Activated CD8-positive, alpha-beta memory T cell treated with anti-CD3 and anti-CD28 coated beads, Interleukin-2, amount 10 ng/mL, durations not matched to agents 7 days and 5 days (primary cell): ENCODE data around the gene FGGY. TPM values are rescaled to one million over a fixed set of nuclear protein-coding genes. Genes with fewer than 3 reads are reported as not detected.

ENCODE experiments used
- ATAC-seq: fragments of 150-1000 bp; cut with Tn5 transposase; one replicate; pipeline ENCODE4 v1.10.0; 2021; ENCODE audit warnings: moderate library complexity
- CTCF ChIA-PET: fragments of 350-600 bp; sonication (Branson Sonifier 250); formaldehyde crosslinking; loops from one replicate; lab custom pipeline; 2021; ENCODE audit warnings: antibody characterized with exemption; lab: Charles Lee
- DNase-seq: peaks from one replicate; pipeline ENCODE4 v3.0.0-alpha.2; 2020
- H3K27ac Mint-ChIP-seq: one replicate; pipeline ENCODE4 v1.8.0; 2021; ENCODE audit warnings: mild to moderate bottlenecking, mixed read lengths
- H3K27me3 Mint-ChIP-seq: one replicate; pipeline ENCODE4 v1.8.0; 2021; ENCODE audit warnings: mixed read lengths
- H3K36me3 Mint-ChIP-seq: one replicate; pipeline ENCODE4 v1.8.0; 2021; ENCODE audit warnings: mild to moderate bottlenecking, mixed read lengths
- H3K4me1 Mint-ChIP-seq: one replicate; pipeline ENCODE4 v1.8.0; 2021; ENCODE audit warnings: mixed read lengths
- H3K4me3 Mint-ChIP-seq: one replicate; pipeline ENCODE4 v1.8.0; 2021; ENCODE audit warnings: mild to moderate bottlenecking, moderate library complexity, mixed read lengths
- H3K9me3 Mint-ChIP-seq: one replicate; pipeline ENCODE4 v1.8.0; 2022; ENCODE audit warnings: low read depth, mixed read lengths
- total RNA-seq, 2 experiments: library from RNA; stranded (reverse); gene quantifications; one replicate each; pipeline ENCODE4 v1.2.3, GENCODE V29; 2021

The FGGY gene
- total RNA-seq, 2 experiments from 2014 or later = 15.8 to 16.7 TPM

DNA sequence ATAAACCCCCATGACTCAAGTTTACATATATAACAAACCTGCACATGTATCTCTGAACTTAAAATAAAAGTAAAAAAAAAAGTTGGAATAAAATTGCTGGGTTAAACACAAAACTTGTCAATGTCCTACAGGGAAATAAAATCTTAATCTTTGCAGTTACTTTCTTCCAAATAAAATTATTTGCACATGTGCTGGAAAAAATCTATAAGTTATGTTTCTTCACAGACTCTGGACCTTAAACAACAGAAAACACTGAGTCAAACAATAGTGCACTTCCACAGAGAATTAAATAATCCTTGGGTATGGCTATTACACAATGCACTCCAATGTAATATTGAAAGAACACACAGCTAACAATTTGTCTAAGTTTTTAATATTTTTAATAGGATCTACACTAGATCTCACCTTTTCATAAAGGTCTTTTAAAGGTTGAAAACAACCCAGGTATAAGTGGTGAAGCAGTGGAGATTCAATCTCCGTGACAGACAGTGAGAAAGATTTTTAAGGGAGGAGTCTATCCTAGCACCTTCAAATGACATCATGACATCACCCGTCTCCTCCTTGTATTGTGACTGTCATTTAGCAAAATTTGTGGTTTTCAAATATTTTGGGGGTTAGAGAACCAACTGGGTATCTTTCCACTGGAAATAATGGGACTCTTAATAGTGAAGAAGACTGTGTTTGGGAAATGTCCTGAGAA lies 25.2 kb upstream of the FGGY start:
- Mint-ChIP-seq H3K36me3 (no peaks in the 10 kb centered on the region), H3K27me3 (peaks cover 6% of the 10 kb centered on the region), H3K4me1 (peaks cover 18% of the 10 kb centered on the region), H3K9me3 (no peaks in the 10 kb centered on the region), H3K27ac (no peak overlapping the region), H3K4me3 (no peak overlapping the region)
- DNase-seq (no peak), ATAC-seq (no peak)
- CTCF ChIA-PET = no interaction called here

DNA sequence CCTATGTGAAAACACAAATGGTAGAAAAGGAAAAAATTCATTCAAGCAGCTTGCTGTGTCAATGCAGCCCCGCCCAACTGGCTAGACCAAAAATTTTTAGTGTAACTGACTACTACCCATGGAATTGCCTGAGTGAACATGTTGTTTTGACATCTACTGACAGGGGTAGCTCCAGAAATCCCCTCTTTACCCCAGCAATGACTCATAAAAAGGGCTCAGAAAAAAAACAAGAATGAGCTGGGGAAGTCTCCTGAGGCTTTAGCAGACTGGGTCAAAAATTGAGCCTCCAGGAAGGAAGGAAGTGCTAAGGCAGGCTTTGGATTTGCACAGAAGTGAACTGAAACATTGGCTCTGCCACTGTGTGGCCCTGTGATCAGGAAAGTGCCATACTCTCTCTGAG lies 24.4 kb upstream of the FGGY start:
- Mint-ChIP-seq H3K4me3 (no peak overlapping the region), H3K27ac (no peak overlapping the region)

DNA sequence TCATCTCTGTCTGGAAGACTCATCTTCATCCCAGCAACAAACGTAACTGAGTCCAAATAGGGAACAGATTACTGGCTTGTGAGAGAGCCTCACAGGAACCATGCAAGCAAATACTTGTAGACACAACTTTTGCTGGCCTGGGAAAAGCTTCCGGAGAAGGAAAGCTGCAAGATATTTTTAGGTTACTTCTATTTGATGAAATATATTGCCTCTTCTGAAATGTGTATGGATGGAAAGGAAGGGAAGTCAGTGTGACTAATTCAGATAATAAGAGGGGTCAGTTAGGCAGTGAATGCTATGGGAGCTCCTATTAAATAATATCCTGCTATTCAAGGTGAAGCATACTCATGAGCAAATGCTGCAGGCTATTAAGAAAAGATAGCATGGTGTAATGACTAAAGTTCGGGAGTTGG lies 20.4 kb upstream of the FGGY start:
- H3K4me1 Mint-ChIP-seq = peaks cover 21% of the 10 kb centered on the region
- H3K27me3 Mint-ChIP-seq = peaks cover 4% of the 10 kb centered on the region
- no peaks in the 10 kb centered on the region for H3K36me3 Mint-ChIP-seq
- H3K9me3 Mint-ChIP-seq = no peaks in the 10 kb centered on the region
- no peak overlapping the region for H3K4me3 Mint-ChIP-seq
- CTCF ChIA-PET = no interaction called here
- no peak overlapping the region for H3K27ac Mint-ChIP-seq
- DNase-seq (no peak), ATAC-seq (no peak)

More for the DNA sequence above, 24.4 kb upstream of the FGGY start:
- CTCF ChIA-PET = no interaction called here
- no peaks in the 10 kb centered on the region for H3K36me3 Mint-ChIP-seq
- peaks cover 18% of the 10 kb centered on the region for H3K4me1 Mint-ChIP-seq
- peaks cover 9% of the 10 kb centered on the region for H3K27me3 Mint-ChIP-seq
- H3K9me3 Mint-ChIP-seq = no peaks in the 10 kb centered on the region
- no peak for DNase-seq
- ATAC-seq = no peak

DNA sequence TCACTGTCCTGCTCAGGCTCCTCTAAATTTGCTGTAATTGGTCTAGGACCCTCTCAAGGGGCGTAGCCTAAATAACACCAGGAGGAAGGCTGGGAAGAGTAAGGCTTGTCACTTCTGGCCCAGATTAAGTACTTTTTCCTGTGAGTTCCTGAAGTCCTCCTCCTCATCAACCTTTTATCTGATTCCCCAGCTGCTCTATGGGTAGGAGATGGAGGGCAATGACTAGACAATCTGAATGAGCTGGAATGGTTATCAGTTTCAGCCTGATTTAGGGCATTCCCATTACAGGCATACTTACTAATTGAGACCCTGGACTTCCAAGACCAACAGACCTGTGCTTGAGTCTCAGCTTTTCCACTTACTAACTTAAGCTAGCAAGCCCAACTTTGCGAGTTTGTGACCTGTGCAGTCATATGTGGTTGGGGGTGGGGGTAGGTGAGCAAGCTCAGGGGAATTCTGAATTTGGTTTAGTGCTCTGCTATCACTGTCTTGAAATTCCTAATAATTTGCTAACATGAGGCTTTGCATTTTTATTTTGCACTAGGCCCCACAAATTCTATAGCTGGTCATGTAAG lies 18.0 kb upstream of the FGGY start:
- Mint-ChIP-seq H3K36me3 (no peaks in the 10 kb centered on the region), H3K9me3 (no peaks in the 10 kb centered on the region), H3K27ac (no peak overlapping the region), H3K4me1 (peaks cover 12% of the 10 kb centered on the region), H3K4me3 (no peak overlapping the region), H3K27me3 (peaks cover 4% of the 10 kb centered on the region)
- CTCF ChIA-PET = interaction anchor here (0.7 kb wide), 1 partner anchor 420 kb away, joined by 3 read pairs; no protein-coding TSS in a partner anchor
- DNase-seq = no peak
- no peak for ATAC-seq

DNA sequence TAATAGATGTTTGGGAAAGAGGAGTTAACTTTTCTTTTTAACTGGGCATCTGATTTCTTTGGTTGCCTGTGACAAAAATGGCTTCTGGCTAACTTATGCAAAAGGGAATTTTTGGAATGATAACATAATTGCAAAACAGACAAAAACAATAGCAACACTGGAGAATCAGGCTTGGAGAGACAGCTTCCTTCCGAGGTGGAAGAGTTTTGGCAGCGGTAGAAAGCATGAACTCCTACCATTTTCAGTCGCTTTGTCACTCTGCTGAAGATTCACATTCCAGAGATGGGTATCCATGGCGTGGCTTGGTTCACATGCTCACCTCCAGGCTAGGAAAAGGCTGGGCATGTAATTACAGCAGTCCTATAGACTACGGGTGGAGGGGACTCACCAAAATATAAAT lies 17.2 kb upstream of the FGGY start:
- no peak overlapping the region for H3K4me3 Mint-ChIP-seq
- H3K27ac Mint-ChIP-seq = no peak overlapping the region
- ATAC-seq (no peak), DNase-seq (no peak)
- CTCF ChIA-PET = no interaction called here
- no peaks in the 10 kb centered on the region for H3K9me3 Mint-ChIP-seq
- peaks cover 12% of the 10 kb centered on the region for H3K4me1 Mint-ChIP-seq
- H3K36me3 Mint-ChIP-seq = no peaks in the 10 kb centered on the region
- H3K27me3 Mint-ChIP-seq = peaks cover 7% of the 10 kb centered on the region

DNA sequence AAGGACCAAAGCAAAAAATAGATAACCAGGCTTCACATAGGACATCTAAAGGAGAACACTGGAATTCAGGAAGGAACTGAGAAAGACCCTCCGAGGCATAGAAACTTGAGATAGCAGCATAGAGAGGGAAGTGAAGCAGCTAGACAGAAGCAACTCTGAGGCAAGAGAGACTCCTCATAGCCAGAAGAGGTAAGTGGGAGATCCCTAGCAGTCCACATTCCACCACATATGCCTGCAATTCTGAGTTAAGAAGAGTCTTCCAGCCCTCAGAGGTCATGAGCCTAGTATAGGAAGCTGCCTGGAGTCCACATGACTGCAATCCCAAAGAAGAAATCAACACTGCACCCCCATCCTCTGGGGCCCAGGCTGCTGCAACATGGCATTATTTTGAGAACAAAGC lies 13.9 kb upstream of the FGGY start:
- Mint-ChIP-seq H3K27ac (no peak overlapping the region), H3K36me3 (no peaks in the 10 kb centered on the region), H3K4me1 (peaks cover 2% of the 10 kb centered on the region), H3K4me3 (no peak overlapping the region), H3K9me3 (no peaks in the 10 kb centered on the region), H3K27me3 (peaks cover 13% of the 10 kb centered on the region)
- no peak for ATAC-seq
- no peak for DNase-seq
- CTCF ChIA-PET = no interaction called here

DNA sequence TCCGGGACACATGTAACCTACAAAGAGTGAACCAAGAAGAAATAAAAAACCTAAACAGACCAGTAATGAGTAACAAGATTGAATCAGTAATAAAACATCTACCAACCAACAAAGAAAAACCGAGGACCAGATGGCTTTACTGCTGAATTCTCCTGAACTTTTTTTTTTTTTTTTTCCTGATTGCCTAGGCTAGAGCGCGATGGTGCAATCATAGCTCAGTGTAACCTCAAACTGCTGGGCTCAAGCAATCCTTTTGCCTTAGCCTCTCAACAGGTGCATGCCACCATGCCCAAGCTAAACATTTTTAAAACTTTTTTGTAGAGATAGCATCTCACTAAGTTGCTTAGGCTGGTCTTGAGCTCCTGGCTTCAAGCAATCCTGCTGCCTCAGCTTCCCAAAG lies 11.2 kb upstream of the FGGY start:
- Mint-ChIP-seq H3K27me3 (peaks cover 13% of the 10 kb centered on the region), H3K4me1 (no peaks in the 10 kb centered on the region), H3K27ac (no peak overlapping the region), H3K9me3 (no peaks in the 10 kb centered on the region), H3K4me3 (no peak overlapping the region), H3K36me3 (no peaks in the 10 kb centered on the region)
- no peak for DNase-seq
- CTCF ChIA-PET = no interaction called here
- ATAC-seq = no peak

DNA sequence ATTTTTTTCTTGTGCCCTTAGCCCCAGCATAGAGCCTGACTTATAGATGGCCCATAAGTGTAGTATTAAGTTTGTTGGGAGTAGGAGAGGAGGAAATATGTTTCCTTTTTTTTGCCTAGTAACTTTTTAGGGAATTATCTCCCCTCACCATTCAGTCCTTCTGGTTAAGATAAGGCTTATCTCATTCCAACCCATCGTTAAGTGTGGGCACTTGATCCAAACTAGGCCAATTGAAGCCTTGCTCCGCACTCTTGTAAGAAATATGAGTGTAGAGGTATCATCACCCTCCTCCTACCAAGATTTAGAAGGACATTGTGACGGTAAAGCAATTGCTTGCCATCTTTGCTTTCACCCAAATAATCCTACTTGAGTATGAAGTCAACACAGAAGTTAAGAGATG lies 8.8 kb upstream of the FGGY start:
- ATAC-seq (no peak), DNase-seq (no peak)
- CTCF ChIA-PET = no interaction called here
- H3K4me3 Mint-ChIP-seq = no peak overlapping the region
- H3K27me3 Mint-ChIP-seq = peaks cover 13% of the 10 kb centered on the region
- no peaks in the 10 kb centered on the region for H3K9me3 Mint-ChIP-seq
- H3K27ac Mint-ChIP-seq = no peak overlapping the region
- peaks cover 4% of the 10 kb centered on the region for H3K4me1 Mint-ChIP-seq
- H3K36me3 Mint-ChIP-seq = no peaks in the 10 kb centered on the region

DNA sequence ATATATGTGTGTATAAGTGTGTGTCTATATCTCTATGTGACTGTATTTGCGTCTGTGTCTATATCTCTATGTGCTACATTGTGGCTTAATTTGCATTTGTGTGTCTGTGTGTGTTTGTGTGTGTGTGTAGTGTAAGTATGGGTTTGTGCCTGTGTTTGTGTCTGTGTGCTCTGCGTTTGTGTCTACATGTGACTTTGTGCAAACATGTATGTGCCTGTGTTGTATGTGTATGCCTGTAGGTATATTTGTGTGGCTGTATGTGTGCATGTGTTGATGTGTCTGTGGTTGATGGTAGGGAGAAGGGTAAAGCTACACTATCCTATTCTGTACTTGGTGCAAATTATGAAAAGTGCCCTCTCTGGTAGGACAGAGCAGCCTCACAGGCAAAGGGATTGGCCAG lies 7.3 kb upstream of the FGGY start:
- Mint-ChIP-seq H3K27ac (no peak overlapping the region), H3K4me1 (peaks cover 10% of the 10 kb centered on the region), H3K9me3 (no peaks in the 10 kb centered on the region), H3K36me3 (no peaks in the 10 kb centered on the region), H3K4me3 (no peak overlapping the region), H3K27me3 (peaks cover 11% of the 10 kb centered on the region)
- ATAC-seq = no peak
- CTCF ChIA-PET = no interaction called here
- DNase-seq = no peak

DNA sequence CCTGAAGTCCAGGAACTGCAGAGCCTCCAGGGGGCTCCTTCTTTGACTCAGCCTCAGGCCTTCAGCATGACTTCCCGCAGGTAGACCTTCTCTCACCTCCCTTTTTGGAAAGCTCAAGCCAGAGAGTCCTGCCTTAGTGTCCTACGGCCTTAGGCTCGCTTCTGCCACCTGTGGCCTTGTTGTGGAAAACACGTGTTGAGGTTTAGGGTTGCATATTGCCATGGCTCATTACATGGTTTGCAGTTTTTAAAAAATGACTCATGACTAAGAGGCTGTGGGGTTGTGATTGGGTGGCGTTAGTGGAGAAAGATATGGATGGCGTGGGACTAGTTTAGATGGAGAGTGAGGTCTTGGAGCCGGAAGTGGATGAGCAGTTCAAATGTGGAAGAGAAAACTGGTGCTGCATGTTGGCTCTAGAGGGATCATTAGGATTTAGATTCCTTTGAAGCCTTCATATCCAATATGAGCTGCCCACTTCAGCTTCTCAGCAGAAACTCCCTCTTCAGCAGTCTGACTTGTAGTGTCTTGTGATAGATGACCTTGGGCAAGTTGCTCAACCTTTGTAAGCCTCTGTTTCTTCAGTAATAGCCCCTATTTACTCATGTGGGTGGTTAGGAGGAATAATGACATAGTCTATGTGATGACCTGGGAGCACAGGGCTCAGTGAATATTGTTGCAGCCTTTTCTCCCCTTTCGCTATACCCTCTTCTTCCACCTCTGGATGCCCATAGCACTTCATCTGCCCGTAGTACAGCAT lies 6.5 kb upstream of the FGGY start:
- CTCF ChIA-PET = no interaction called here
- H3K36me3 Mint-ChIP-seq = no peaks in the 10 kb centered on the region
- H3K4me3 Mint-ChIP-seq = no peak overlapping the region
- peak; percentile 27 for ATAC-seq
- H3K4me1 Mint-ChIP-seq = peaks cover 10% of the 10 kb centered on the region
- peak; percentile 56 for DNase-seq
- H3K27me3 Mint-ChIP-seq = peaks cover 7% of the 10 kb centered on the region
- H3K9me3 Mint-ChIP-seq = no peaks in the 10 kb centered on the region
- H3K27ac Mint-ChIP-seq = no peak overlapping the region

DNA sequence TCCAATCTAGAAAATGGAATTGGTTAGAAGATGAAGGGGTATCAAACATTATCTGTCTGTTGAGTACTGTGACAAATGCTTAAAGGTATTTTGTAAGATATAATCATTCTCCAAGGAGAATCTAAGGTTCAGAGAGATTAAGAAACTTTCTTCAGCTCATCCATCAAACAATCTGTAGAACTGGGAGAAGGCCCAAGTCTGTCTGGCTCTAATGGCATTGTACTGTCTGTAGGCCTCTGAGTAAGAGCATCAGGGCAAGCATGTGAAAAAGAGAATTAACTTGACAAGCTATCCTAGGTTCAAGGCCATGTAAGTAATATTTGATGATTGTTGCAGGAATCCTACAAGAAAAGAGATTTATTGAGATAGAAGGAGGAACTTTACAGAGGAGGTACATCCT lies 5.3 kb upstream of the FGGY start:
- no peaks in the 10 kb centered on the region for H3K9me3 Mint-ChIP-seq
- H3K36me3 Mint-ChIP-seq = no peaks in the 10 kb centered on the region
- H3K27me3 Mint-ChIP-seq = no peaks in the 10 kb centered on the region
- H3K4me3 Mint-ChIP-seq = no peak overlapping the region
- DNase-seq (no peak), ATAC-seq (no peak)
- no peak overlapping the region for H3K27ac Mint-ChIP-seq
- CTCF ChIA-PET = no interaction called here
- H3K4me1 Mint-ChIP-seq = peaks cover 15% of the 10 kb centered on the region

DNA sequence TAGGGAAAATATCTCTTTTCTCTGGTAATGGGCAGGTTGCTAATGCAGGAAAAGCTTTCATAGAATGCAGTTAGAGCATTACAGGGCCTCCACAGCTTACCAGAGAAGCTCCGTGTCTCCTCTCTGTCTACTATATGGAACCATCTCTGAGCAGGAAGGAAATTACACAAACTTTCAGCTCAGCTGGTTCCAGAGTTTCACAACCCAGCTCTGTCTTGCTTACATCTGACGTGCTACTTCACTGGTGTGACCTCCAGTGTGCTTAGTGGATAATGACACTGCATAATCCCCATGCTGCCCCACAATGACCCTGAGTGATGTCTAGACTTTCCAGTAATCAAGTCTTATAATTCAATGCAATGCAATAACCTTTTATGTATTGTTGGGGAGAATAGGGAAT lies 4.3 kb upstream of the FGGY start:
- Mint-ChIP-seq H3K9me3 (no peaks in the 10 kb centered on the region), H3K27ac (peak overlapping the region; percentile 37), H3K27me3 (no peaks in the 10 kb centered on the region), H3K36me3 (no peaks in the 10 kb centered on the region), H3K4me3 (no peak overlapping the region), H3K4me1 (peaks cover 20% of the 10 kb centered on the region)
- CTCF ChIA-PET = no interaction called here
- ATAC-seq (no peak), DNase-seq (no peak)

DNA sequence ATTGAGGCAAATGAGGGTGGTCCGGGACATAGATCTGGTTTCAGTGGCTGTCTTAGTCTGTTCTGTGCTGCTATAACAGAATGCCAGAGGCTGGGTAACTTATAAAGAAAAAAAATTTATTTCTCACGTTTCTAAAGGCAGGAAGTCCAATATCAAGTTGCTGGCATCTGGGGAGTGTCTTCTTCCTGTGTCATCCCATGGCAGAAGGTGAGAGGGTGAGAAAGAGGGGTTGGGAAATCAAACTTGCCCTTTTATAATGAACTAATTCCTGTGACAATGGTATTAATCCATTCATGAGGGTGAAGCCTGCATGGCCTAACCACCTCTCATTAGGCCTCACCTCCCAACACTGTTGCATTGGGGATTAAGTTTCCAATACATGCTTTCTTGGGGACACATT lies 3.7 kb upstream of the FGGY start:
- H3K4me1 Mint-ChIP-seq = peaks cover 26% of the 10 kb centered on the region
- no peaks in the 10 kb centered on the region for H3K9me3 Mint-ChIP-seq
- H3K27ac Mint-ChIP-seq = no peak overlapping the region
- no peaks in the 10 kb centered on the region for H3K36me3 Mint-ChIP-seq
- no peak for ATAC-seq
- no peaks in the 10 kb centered on the region for H3K27me3 Mint-ChIP-seq
- no peak overlapping the region for H3K4me3 Mint-ChIP-seq
- CTCF ChIA-PET = no interaction called here
- no peak for DNase-seq

DNA sequence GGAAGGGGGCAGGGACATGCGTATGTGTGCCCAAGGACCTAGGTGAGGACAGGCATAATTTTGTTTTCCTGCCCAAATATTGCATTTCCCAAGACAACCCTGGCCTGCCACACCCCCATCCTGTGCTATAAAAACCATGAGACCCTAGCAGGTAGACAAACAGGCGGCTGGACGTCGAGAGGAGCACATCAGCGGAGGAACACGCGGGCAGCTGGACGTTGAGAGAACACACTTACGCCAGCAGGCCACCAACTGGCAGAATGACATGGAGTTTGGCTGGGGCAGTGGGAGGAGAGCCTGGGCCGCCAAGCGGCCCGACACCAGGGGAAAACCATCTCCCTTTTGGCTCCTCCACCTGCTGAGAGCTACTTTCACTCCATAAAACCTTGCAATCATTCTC lies 3.0 kb upstream of the FGGY start:
- no peaks in the 10 kb centered on the region for H3K9me3 Mint-ChIP-seq
- no peaks in the 10 kb centered on the region for H3K27me3 Mint-ChIP-seq
- CTCF ChIA-PET = no interaction called here
- no peaks in the 10 kb centered on the region for H3K36me3 Mint-ChIP-seq
- no peak overlapping the region for H3K4me3 Mint-ChIP-seq
- DNase-seq (no peak), ATAC-seq (no peak)
- H3K27ac Mint-ChIP-seq = no peak overlapping the region
- H3K4me1 Mint-ChIP-seq = peaks cover 28% of the 10 kb centered on the region
